A673 (cell line): ENCODE data around the gene NT5M. TPM values are rescaled to one million over a fixed set of nuclear protein-coding genes. Genes with fewer than 3 reads are reported as not detected.

Experiments
- BruUV-seq: library from RNA; stranded (reverse); fragments of 400-500 nt; replicated peaks from 2 replicates; lab custom pipeline; 2021; lab: Mats Ljungman, UMichigan
- CTCF ChIA-PET: fragments of 300-600 bp; sonication (Branson Sonifier 250); formaldehyde crosslinking; loops from one replicate; lab custom pipeline; 2022; ENCODE audit warnings: antibody characterized with exemption; lab: Charles Lee
- POLR2A ChIA-PET: fragments of 300-600 bp; sonication (Branson Sonifier 250); formaldehyde crosslinking; loops from one replicate; lab custom pipeline; 2022; ENCODE audit warnings: antibody characterized with exemption; ENCODE audit not compliant: low non-redundant PET; lab: Charles Lee
- DNase-seq: peaks from one replicate; pipeline ENCODE4 v3.0.0-alpha.2; 2015; ENCODE audit warnings: low spot score
- H3K27ac ChIP-seq: fragments of 200-600 bp; sonication (generic); 2 replicates; pipeline ENCODE4 v1.5.1; 2016; ENCODE audit warnings: mixed run types, low read depth, mild to moderate bottlenecking, mixed read lengths, antibody characterized with exemption, low read length; ENCODE audit not compliant: poor library complexity, severe bottlenecking
- H3K27me3 ChIP-seq: fragments of 200-600 bp; sonication (generic); replicated peaks from 2 replicates; pipeline ENCODE4 v1.6.1; 2017; ENCODE audit warnings: mixed run types, low read depth, mild to moderate bottlenecking, mixed read lengths, antibody characterized with exemption, low read length; ENCODE audit not compliant: insufficient read depth, poor library complexity
- H3K36me3 ChIP-seq: fragments of 200-600 bp; sonication (generic); 2 replicates; pipeline ENCODE4 v1.6.1; 2016; ENCODE audit warnings: mixed run types, mild to moderate bottlenecking, mixed read lengths, antibody characterized with exemption, low read length; ENCODE audit not compliant: insufficient read depth, poor library complexity, severe bottlenecking
- H3K4me1 ChIP-seq: fragments of 200-600 bp; sonication (generic); 2 replicates; pipeline ENCODE4 v1.6.1; 2017; ENCODE audit warnings: mixed run types, mild to moderate bottlenecking, mixed read lengths, antibody characterized with exemption, low read length; ENCODE audit not compliant: insufficient read depth, poor library complexity, severe bottlenecking
- H3K4me3 ChIP-seq: fragments of 200-600 bp; sonication (generic); 2 replicates; pipeline ENCODE4 v1.5.1; 2016; ENCODE audit warnings: low read depth, mixed run types, mild to moderate bottlenecking, mixed read lengths, low read length; ENCODE audit not compliant: poor library complexity, severe bottlenecking
- H3K9me3 ChIP-seq: fragments of 200-600 bp; sonication (generic); 2 replicates; pipeline ENCODE4 v1.6.1; 2016; ENCODE audit warnings: mixed run types, low read depth, mild to moderate bottlenecking, mixed read lengths, antibody characterized with exemption, low read length; ENCODE audit not compliant: poor library complexity, severe bottlenecking
- EZH2 ChIP-seq: fragments of 200-600 bp; sonication (generic); IDR thresholded peaks from 2 replicates; pipeline ENCODE4 v1.6.1; 2017; ENCODE audit warnings: borderline replicate concordance, low read depth, mild to moderate bottlenecking, mixed read lengths, antibody characterized with exemption, low read length; ENCODE audit not compliant: poor library complexity, severe bottlenecking
- intact Hi-C: fragments of 100-400 bp; cut with micrococcal nuclease; formaldehyde crosslinking; loops from one replicate; pipeline ENCODE4 v1.10.0; 2022; ENCODE audit not compliant: unreplicated experiment
- total RNA-seq: library from RNA; stranded (reverse); gene quantifications from 2 replicates; pipeline ENCODE4 v1.2.3, GENCODE V29; 2021
- TF ChIP-seq, protein P1 (sequence below): fragments of 300-800, 200-600 bp; sonication (generic); conservative IDR thresholded peaks from 2 replicates; pipeline ENCODE4 v1.5.1; 2017; ENCODE audit warnings: low read depth, mild to moderate bottlenecking, antibody characterized with exemption, low read length, moderate library complexity, mixed read lengths

Gene NT5M
- total RNA-seq, 1 experiment from 2014 or later = 2.6 TPM

DNA sequence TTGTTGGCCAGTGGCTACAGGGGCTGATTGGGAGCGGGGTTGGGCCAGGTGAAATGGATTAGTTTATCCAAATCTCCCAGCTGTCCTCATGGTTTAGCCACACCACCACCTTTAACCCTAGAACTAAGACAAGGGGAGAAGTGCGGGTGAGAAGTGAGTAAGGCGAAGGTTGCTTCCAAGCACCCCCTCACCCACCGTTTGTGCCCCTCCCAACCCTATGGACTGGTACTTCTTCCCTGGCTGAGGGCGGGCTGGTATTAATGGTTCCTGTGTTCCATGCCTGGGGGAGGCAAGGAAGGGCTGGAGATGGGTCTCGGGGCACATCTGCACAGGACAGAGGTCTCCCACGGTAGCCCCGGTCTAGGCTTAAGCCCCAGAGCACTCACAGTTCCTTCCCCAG, 25.1 kb downstream of the NT5M start:
- no peaks in the 10 kb centered on the region for H3K4me1 ChIP-seq
- no peaks in the 10 kb centered on the region for H3K36me3 ChIP-seq
- H3K27ac ChIP-seq = no peak overlapping the region
- intact Hi-C loops = no loop called here
- H3K9me3 ChIP-seq = no peaks in the 10 kb centered on the region
- DNase-seq = no peak
- no peaks in the 10 kb centered on the region for H3K27me3 ChIP-seq
- TF ChIP-seq EZH2 = no peak
- TF ChIP-seq, protein P1, sequence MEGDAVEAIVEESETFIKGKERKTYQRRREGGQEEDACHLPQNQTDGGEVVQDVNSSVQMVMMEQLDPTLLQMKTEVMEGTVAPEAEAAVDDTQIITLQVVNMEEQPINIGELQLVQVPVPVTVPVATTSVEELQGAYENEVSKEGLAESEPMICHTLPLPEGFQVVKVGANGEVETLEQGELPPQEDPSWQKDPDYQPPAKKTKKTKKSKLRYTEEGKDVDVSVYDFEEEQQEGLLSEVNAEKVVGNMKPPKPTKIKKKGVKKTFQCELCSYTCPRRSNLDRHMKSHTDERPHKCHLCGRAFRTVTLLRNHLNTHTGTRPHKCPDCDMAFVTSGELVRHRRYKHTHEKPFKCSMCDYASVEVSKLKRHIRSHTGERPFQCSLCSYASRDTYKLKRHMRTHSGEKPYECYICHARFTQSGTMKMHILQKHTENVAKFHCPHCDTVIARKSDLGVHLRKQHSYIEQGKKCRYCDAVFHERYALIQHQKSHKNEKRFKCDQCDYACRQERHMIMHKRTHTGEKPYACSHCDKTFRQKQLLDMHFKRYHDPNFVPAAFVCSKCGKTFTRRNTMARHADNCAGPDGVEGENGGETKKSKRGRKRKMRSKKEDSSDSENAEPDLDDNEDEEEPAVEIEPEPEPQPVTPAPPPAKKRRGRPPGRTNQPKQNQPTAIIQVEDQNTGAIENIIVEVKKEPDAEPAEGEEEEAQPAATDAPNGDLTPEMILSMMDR = no peak
- POLR2A ChIA-PET = no interaction called here
- H3K4me3 ChIP-seq = no peak overlapping the region
- no TSS peak for BruUV-seq
- CTCF ChIA-PET = no interaction called here

DNA sequence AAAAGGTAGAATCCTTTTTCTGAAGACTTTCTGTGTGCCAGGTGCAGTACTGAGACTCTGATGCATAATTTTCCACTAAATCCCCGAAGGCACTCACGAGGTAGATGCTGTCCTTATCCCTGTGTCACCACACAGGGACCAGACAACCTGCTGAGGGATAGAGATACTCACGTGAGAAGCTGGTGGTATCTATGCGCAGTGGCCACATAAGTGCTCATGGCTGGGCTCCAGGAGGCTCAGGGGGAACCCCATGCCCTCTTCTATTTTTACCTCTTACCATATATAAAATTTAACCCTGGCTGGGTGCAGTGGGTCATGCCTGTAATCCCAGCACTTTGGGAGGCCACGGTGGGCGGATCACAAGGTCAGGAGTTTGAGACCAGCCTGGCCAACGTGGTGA, 38.3 kb downstream of the NT5M start:
- intact Hi-C loops = no loop called here
- BruUV-seq = no TSS peak
- no peak for DNase-seq
- TF ChIP-seq EZH2 = no peak
- Histone ChIP-seq H3K4me3 (no peak overlapping the region), H3K4me1 (no peaks in the 10 kb centered on the region), H3K27ac (no peak overlapping the region), H3K36me3 (no peaks in the 10 kb centered on the region), H3K9me3 (no peaks in the 10 kb centered on the region), H3K27me3 (no peaks in the 10 kb centered on the region)
- CTCF ChIA-PET = no interaction called here
- POLR2A ChIA-PET = no interaction called here

DNA sequence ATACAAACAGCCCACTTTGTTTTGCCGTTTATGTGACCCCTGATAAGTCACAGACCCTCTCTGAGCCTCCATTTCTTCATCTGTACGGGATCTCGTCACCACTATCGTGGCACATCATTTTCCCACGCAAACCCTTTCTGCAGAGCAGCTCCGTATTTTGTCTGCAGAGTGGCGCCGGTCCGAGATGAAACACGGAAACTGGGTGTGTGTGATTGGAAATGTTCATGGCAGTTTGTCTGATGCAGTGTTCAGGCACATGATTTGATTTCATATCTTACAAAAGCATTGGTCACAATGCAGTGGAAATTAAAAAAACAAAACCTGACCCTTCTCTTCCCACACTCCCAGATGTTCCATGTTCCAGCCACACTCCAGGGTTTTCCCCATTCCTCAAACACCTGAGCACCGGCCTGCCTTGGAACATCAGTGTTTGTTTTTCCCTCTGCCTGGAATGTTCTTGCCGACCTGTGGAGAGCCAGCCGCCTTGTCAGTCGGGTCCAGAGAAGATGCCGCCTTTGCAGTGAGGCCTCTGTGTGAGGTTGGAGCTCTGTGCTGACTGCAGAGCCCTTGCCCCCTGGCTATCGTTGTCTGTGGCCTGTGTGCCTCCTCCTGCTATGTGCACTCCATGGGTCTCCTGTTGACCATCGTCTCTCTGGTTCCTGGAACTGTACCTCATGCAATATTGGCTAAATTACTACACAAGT, 39.2 kb downstream of the NT5M start:
- POLR2A ChIA-PET = no interaction called here
- H3K4me3 ChIP-seq = no peak overlapping the region
- H3K9me3 ChIP-seq = no peaks in the 10 kb centered on the region
- no peaks in the 10 kb centered on the region for H3K27me3 ChIP-seq
- H3K4me1 ChIP-seq = no peaks in the 10 kb centered on the region
- no peaks in the 10 kb centered on the region for H3K36me3 ChIP-seq
- CTCF ChIA-PET = no interaction called here
- no TSS peak for BruUV-seq
- no peak for DNase-seq
- intact Hi-C loops = no loop called here
- TF ChIP-seq, protein P1 = no peak
- TF ChIP-seq EZH2 = no peak
- H3K27ac ChIP-seq = no peak overlapping the region
